Mucosa of rectum (tissue), 2 donors: Measurements from ENCODE around the gene SEC14L2.

Experiments
- H3K27ac ChIP-seq, 2 donors: one replicate each; pipeline ENCODE4 v1.7.0; 2013; ENCODE audit warnings: inconsistent platforms in 2 of 2, low read depth in 2 of 2, low read length in 2 of 2
- H3K27me3 ChIP-seq, 2 donors: one replicate each; pipeline ENCODE4 v1.7.0; 2013; ENCODE audit warnings: low read length in 2 of 2; ENCODE audit not compliant: control insufficient read depth in 2 of 2, insufficient read depth in 2 of 2
- H3K36me3 ChIP-seq, 2 donors: one replicate each; pipeline ENCODE4 v1.7.0; 2013; ENCODE audit warnings: low read length in 2 of 2; ENCODE audit not compliant: control insufficient read depth in 2 of 2, insufficient read depth in 2 of 2
- H3K4me1 ChIP-seq, 2 donors: one replicate each; pipeline ENCODE4 v1.7.0; 2013; ENCODE audit warnings: low read length in 2 of 2, mild to moderate bottlenecking in 1 of 2; ENCODE audit not compliant: control insufficient read depth in 2 of 2, insufficient read depth in 2 of 2
- H3K4me3 ChIP-seq, 2 donors: one replicate each; pipeline ENCODE4 v1.7.0; 2013; ENCODE audit warnings: low read length in 2 of 2
- H3K9ac ChIP-seq, 2 donors: one replicate each; pipeline ENCODE4 v1.7.0; 2013; ENCODE audit warnings: low read length in 2 of 2, low read depth in 1 of 2, mild to moderate bottlenecking in 1 of 2
- H3K9me3 ChIP-seq, 2 donors: one replicate each; pipeline ENCODE4 v1.7.0; 2013; ENCODE audit warnings: low read length in 2 of 2; ENCODE audit not compliant: control insufficient read depth in 2 of 2
- donor health status: healthy.
- donor health status: Normal muscosa, but diverticular disease.

Gene SEC14L2

DNA sequence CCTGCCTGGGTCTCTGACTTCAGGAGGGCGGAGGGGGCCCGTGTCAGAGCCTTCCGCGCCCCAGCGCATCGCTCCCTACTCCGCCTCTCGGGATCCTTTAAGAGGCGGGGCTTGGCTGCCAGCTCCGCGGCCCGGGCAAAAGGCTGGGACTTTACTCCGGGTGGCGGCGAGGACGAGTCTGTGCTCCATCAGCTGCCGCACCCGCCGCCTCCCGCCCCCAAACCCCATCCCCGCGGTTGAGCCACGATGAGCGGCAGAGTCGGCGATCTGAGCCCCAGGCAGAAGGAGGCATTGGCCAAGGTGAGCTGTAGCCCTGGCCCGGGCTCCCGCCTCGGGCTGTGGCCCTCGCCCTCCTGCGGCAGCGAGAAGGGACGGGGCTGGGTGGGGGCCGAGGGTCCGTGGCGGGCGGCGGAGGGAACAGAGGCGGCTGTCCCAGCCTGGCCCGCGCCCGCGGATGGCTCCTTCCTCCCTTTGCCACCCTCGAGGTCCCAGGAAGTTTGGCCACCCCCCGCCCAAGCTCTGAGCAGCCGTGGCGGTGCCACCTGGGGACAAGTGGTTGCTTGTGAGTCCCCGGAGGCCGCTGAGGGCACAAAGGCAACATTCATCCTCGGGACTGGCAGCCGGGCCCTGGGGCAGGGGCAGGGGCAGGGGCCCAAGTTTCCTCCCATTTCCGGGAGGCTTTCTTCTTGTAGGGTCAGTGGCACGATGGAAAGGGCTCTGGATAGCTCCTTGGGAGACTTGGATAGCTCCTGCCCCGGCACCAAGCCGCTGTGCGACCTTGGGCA, at the start of gene SEC14L2:
SEC14L2 (plus strand) TSS at position 148 of the 785 bp plus-strand sequence; CDS start at position 247, 99 bp downstream.
- Histone ChIP-seq H3K27ac (no peak within 1 kb of the TSS), H3K4me1 (peaks cover 10 to 12% of the 10 kb centered on the region in 2 donors), H3K9ac (peak within 1 kb of the TSS in 1 of 2 donors; percentile 40), H3K4me3 (peak within 1 kb of the TSS; percentile 47 to 63), H3K9me3 (no peaks in the 10 kb centered on the region), H3K36me3 (no peaks in the 10 kb centered on the region), H3K27me3 (peaks cover 13 to 17% of the 10 kb centered on the region in 2 donors)

DNA sequence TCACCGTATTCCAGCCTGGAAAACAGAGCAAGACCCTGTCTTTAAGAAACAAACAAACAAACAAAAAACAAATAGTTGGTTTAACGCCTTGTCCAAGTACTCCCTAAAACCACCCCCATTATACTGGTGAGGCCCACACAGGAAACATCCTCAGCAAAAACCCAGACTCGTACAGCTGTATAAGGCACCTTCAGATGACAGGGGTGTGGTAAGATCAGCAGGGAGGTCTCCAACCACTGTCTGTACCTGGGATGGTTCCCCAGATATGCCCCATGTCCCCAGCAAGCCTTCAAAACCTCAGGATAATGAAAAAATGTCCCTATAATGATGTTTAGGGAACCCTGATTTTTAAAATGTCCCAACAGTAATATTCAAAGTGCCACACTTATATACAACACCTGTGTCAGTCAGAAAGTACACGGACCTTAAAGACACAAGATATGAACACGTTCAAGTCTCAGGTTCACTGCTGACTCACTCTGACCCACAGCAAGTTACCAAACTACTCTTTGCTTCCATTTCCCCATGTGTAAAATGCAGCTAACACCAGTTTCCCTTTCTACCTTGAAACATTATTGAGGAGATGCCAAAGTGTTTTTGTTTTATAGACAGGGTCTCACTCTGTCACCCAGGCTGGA, 49.4 kb upstream of the SEC14L2 start:
- Histone ChIP-seq H3K27ac (no peak overlapping the region), H3K27me3 (no peaks in the 10 kb centered on the region), H3K4me3 (no peak overlapping the region), H3K36me3 (peaks cover 68 to 92% of the 10 kb centered on the region in 2 donors), H3K9ac (no peak overlapping the region), H3K9me3 (no peaks in the 10 kb centered on the region), H3K4me1 (no peaks in the 10 kb centered on the region)

DNA sequence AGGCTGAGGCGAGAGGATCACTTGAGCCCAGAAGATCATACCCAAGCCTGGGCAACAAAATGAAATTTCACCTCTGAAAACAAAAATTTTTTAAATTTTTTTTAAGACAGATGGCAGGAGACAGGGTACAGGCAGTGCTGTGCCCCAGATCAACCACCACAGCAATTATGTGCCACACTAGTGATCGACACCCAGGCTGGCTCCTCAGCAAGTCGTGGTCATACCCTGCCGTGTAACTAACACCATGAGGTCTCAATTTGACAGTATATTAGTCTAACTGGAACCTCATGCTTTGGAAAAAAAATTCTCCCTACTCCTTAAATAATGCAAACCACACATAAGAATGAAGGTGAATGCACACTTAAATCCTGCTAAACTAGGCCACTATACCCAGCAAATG, 48.4 kb upstream of the SEC14L2 start:
- Histone ChIP-seq H3K27me3 (no peaks in the 10 kb centered on the region), H3K4me3 (no peak overlapping the region), H3K27ac (no peak overlapping the region), H3K4me1 (no peaks in the 10 kb centered on the region), H3K9ac (no peak overlapping the region), H3K9me3 (no peaks in the 10 kb centered on the region), H3K36me3 (peaks cover 65 to 89% of the 10 kb centered on the region in 2 donors)

DNA sequence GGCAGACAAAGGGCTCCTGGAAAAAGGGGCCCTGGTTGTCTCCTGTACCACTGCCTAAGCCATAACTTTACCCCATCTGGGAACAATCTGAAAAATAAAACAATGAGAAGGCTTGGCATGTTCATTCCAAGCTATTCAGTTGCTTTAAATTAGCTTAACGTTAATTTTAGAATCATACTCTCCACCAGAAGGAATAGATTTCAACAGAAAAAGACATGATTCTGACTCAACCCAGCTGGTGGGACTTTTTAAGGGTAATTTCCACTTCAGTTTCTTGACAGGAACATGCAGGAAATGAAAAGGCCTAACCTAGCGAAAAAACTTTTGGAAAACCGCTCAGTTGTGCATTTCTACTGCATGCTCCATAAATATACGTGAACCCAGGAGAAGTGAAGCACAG, 48.0 kb upstream of the SEC14L2 start:
- peaks cover 61 to 88% of the 10 kb centered on the region in 2 donors for H3K36me3 ChIP-seq
- H3K4me3 ChIP-seq: no peak overlapping the region
- H3K27ac ChIP-seq: no peak overlapping the region
- H3K4me1 ChIP-seq: no peaks in the 10 kb centered on the region
- H3K9me3 ChIP-seq: no peaks in the 10 kb centered on the region
- no peaks in the 10 kb centered on the region for H3K27me3 ChIP-seq
- H3K9ac ChIP-seq: no peak overlapping the region

DNA sequence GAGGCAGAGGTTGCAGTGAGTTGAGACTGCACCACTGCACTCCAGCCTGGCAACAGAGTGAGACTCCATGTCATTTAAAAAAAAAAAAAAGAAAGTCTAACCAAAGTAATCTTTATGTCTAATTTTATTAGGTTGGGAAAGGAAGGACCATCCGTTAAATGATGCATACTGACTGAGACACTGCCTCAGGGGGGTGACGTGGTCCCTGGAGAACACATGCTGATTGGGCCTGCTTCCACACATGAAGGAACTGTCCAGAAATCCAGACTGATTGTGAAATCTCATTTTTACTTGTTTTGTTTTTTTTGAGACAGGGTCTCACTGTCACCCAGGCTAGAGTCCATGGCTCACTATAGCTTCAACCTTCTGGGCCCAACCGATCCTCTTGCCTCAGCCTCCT, 45.6 kb upstream of the SEC14L2 start:
- Histone ChIP-seq H3K4me1 (peaks cover 9 to 12% of the 10 kb centered on the region in 2 donors), H3K36me3 (peaks cover 37 to 68% of the 10 kb centered on the region in 2 donors), H3K27me3 (no peaks in the 10 kb centered on the region), H3K27ac (no peak overlapping the region), H3K9me3 (no peaks in the 10 kb centered on the region), H3K9ac (no peak overlapping the region), H3K4me3 (no peak overlapping the region)

DNA sequence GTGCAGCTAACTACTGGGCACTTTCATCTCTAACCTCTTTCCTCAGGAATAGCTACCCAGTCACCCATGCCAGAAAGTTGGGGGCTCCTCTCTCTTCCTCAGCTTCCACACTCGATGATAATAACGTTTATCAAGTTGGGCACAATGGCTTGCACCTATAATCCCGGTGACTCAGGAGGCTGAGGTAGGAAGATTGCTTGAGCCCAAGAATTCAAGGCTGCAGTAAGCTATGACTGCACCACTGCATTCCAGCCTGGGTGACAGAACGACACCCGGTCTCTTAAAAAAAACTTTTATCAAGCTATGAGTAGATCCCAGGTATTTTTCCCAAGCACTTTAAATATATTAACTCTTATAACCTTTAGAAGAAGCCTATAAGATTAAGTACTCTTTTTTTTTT, 42.2 kb upstream of the SEC14L2 start:
- Histone ChIP-seq H3K27me3 (no peaks in the 10 kb centered on the region), H3K9ac (no peak overlapping the region), H3K9me3 (no peaks in the 10 kb centered on the region), H3K4me3 (no peak overlapping the region), H3K27ac (no peak overlapping the region), H3K4me1 (peaks cover 13 to 16% of the 10 kb centered on the region in 2 donors), H3K36me3 (peaks cover 23 to 39% of the 10 kb centered on the region in 2 donors)

DNA sequence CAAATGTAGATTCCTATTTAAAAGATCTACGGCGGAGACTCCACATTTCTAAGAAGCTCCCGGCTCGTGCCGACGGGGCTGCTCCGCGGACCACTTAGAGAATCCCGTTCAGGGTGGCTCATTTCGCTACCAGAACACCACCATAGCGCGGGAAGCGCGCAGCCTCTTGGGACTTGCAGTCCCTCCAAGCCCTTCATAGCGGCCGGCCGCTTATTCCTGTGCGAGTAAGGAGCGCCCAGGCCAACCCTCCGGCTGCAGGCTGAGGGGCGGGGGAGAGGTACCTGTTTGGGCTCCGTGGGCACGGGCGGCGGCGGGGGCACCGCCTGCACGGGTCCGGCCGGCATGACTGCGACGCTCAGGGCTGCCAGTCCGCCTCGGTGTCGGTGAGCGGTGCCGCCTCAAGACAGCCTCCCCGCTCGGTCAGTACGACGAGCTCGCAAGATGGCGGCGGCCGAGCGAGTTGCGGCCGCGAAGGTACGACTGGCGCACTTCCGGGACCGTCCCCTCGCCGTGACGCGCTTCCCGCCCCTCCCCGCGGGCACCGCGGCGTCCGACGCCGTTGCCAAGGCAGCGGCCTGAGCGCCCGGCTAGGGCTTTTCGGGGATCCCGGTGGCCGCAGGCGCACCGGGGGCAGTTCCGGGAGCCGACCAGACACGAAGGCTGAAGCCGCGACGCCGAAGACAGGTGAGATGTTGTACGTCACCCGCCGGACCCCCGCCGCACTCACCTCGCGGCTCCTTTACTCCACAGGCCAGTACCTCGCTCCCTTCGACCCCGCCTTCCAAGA, 40.2 kb upstream of the SEC14L2 start, which contains the start of the genes CCDC157 and SF3A1:
CCDC157 (plus strand) TSS at position 559 of the 787 bp plus-strand sequence. CDS start 8,994 bp downstream, outside the sequence.
SF3A1 (minus strand) TSS at position 446 of the 787 bp plus-strand sequence; CDS start at position 344, 102 bp downstream.
- Histone ChIP-seq H3K36me3 (peaks cover 15 to 21% of the 10 kb centered on the region in 2 donors), H3K27ac (peak within 1 kb of the TSS; percentile 99), H3K4me3 (peak within 1 kb of the TSS; percentile 87 to 95), H3K9me3 (no peaks in the 10 kb centered on the region), H3K9ac (peak within 1 kb of the TSS; percentile 91 to 97), H3K27me3 (no peaks in the 10 kb centered on the region), H3K4me1 (peaks cover 13 to 16% of the 10 kb centered on the region in 2 donors)

DNA sequence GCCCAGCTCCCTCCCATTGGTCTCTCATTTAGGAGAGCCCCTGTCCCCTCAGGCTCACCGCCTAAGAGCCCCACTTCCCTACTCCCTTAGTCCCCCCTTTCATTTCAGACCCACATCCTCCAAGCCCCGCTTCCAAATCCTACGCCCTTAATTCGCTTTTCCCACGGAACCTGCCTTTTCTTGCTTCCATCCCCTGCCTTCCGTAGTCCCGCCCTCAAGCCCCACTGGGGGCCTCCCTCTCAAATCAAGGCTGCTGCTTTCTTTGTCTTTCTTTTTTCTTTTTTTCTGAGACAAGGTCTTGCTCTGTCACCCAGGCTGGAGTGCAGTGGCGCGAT, 39.6 kb upstream of the SEC14L2 start:
- Histone ChIP-seq H3K27me3 (no peaks in the 10 kb centered on the region), H3K9me3 (no peaks in the 10 kb centered on the region), H3K4me1 (peaks cover 13 to 16% of the 10 kb centered on the region in 2 donors), H3K9ac (peak overlapping the region; percentile 60 to 97), H3K4me3 (peak overlapping the region; percentile 87 to 95), H3K36me3 (peaks cover 9 to 15% of the 10 kb centered on the region in 2 donors), H3K27ac (no peak overlapping the region)

DNA sequence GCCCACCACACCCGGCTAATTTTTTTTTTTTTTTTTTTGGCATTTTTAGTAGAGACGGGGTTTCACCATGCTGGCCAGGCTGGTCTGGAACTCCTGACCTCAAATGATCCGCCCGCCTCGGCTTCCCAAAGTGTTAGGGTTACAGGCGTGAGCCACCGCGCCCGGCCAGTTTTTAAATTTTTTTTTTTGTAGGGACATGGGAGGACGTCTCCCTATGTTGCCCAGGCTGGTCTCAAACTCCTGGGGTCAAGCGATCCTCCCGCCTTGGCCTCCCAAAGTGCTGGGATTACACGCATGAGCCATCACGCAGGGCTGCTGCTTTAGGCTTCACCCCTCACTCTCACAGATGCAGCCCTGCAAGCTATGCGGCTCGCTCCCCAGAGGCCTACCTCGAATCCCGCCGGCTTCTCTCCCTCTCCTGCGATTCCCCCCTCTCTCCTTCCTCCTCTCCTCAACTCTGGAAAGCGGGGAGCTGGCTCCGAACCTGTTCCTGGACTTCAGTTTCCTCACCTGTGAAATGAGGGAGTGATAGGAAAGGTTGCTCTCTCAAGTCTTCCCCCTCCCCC, 39.1 kb upstream of the SEC14L2 start:
- Histone ChIP-seq H3K4me3 (no peak overlapping the region), H3K9ac (no peak overlapping the region), H3K4me1 (peaks cover 13 to 16% of the 10 kb centered on the region in 2 donors), H3K9me3 (no peaks in the 10 kb centered on the region), H3K27ac (no peak overlapping the region), H3K27me3 (no peaks in the 10 kb centered on the region), H3K36me3 (peaks cover 4 to 10% of the 10 kb centered on the region in 2 donors)
